ENCODE results near the gene MAP7.
"Not testable (repeated sequence)": the region's sequence is repeated elsewhere in the genome, so short reads cannot be mapped to it uniquely, and the experiment has no call there.

MAP7 gene

DNA sequence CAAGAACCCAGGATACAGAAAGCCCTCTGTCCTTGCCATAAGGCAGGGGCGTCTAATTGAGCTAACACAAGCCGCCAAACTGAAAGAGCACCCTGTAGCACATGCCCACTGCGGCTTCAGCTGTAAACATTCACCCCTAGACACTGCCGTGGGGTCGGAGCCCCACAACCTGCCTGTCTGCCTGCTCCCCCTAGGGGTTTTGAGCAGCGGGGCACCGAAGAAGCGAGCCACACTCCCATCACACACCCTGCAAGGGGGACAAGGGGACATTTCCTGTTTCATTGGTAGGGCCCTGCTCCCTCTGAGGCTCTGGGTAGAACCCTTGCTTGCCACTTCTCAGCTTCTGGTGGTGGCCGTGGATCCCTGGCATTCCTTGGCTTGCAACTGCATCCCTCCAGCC, 215.4 kb downstream of the MAP7 start:
- no peak for DNase-seq (ENCODE audit: low read depth)

- no peak for DNase-seq (ENCODE audit: low read depth)
Measured at GRCh38 chr6:136334465-136334846, 215.8 kb downstream of the MAP7 start.

- DNase-seq (ENCODE audit: low read depth) = no peak
Measured at GRCh38 chr6:136333824-136334464, 216.3 kb downstream of the MAP7 start.

- no peak for DNase-seq (ENCODE audit: low read depth)
Measured at GRCh38 chr6:136331461-136331860, 218.8 kb downstream of the MAP7 start.

GRCh38 chr6:136330634-136331033, 219.6 kb downstream of the MAP7 start:
- DNase-seq (ENCODE audit: low read depth) = no peak

DNA sequence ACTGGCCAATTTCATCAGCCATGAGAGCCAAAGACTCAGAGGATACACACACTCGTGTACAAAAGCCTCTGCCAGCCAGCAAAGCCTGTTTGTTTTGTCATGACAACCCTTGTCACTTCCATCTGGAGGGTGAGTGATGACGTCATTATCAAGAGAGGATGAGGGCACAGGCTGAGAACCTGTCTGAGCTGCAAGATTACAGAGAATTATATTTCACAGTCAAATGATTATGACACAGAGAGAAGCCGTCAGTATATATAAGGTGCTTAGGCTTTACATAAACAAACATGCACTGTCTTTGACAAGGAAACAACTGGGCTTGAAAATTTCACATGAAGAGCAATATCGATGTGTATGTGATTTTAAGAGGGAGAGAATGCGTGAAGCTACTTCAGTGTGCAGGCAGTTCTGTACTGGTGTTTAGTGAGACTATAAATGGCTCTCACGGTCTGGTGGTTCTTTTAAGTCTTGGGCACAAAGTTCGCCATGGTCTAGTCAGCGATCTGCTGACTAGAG, 224.1 kb downstream of the MAP7 start:
- no peak for DNase-seq (ENCODE audit: low read depth)

- no peak for DNase-seq (ENCODE audit: low read depth)
Measured at GRCh38 chr6:136324686-136325380, 225.4 kb downstream of the MAP7 start.

- DNase-seq (ENCODE audit: low read depth) = no peak
Measured at GRCh38 chr6:136323431-136324112, 226.7 kb downstream of the MAP7 start.

DNA sequence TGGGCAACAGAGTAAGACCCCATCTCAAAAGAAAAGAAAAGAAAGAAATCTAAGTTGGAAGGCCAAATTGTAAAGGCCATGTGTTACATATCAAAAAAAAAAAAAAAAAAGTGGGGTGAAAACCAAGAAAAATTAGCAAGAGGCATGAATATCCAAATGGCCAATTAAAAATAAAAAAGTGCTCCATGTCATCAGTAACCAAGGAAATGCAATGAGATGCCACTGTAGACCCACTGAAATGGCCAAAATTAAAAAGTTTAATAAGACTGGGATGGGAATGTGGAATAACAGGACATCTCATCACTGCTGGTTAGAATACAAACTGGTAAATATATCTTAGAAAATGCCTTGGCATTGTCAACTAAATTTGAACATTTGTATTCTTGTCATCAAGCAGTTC, 230.5 kb downstream of the MAP7 start:
- no peak for DNase-seq (ENCODE audit: low read depth)

- no peak for DNase-seq (ENCODE audit: low read depth)
Measured at GRCh38 chr6:136318676-136319075, 231.5 kb downstream of the MAP7 start.

DNA sequence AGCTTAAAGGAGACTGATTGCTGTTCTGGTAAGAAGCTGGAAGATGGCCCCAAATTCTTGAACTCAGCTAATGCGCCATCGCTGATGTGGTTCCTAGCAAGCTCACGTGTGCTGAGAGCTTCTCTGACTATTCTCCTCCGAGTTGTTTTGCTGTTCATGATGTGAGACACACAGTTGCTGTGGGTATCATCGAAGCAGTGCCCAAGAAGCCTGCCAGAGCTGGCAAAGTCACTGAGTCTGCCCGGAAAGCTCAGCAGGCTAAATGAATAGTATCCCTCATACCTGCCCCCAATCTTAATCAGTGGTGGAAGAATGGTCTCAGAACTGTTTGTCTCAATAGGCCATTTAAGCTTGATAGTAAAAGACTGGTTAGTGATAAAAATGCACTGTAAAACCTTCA, 232.3 kb downstream of the MAP7 start:
- DNase-seq (ENCODE audit: low read depth) = no peak

DNA sequence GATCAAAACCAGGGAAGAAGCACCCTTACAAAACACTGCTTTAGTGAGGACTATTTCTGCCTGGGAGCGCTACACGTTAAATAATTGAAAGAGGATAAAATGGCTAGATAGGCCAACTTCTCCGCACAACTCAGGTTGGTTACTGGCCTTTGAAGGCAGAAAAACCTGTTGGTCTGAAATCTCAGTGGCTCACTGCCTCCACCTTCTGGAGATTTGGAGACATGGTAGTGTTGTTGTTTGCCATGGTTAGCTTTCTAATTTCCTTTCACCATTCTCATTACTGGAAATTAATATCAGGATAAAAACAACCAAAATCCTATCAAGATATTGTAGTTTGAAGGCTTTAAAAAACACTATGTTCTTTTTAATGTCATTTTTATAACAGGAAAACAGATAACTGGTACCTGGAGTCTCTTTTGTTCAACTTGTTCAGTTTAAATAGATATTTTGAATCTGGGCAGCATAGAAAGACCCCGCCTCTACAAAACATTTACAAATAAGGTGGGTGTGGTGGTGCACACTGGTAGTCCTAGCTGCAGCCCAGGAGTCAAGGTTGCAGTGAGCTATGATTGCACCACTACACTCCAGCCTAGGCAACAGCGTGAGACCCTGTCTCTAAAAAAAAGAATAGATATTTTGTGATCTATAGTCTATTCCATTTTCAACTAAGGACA, 233.1 kb downstream of the MAP7 start:
- peak; percentile 11 for DNase-seq (ENCODE audit: low read depth)

DNA sequence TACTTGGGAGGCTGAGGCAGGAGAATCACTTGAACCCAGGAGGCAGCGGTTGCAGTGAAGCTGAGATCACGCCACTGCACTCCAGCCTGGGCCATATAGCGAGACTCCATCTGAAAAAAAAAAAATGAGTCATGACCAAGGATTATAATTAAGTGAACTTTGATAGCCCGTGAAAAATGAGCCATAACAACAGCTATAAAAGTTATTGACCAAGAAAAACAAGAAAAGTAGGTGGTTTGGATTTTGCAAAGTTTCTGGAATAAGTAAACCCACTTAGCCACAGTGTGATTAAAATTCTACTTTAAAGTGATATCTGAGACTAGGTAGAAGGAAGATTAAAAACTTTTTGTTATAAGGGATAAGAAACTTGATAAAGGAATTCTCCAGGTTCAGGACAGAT, 234.6 kb downstream of the MAP7 start:
- DNase-seq (ENCODE audit: low read depth) = no peak

- no peak for DNase-seq (ENCODE audit: low read depth)
Measured at GRCh38 chr6:136312975-136313374, 237.2 kb downstream of the MAP7 start.

- no peak for DNase-seq (ENCODE audit: low read depth)
Measured at GRCh38 chr6:136309729-136310311, 240.4 kb downstream of the MAP7 start.

DNA sequence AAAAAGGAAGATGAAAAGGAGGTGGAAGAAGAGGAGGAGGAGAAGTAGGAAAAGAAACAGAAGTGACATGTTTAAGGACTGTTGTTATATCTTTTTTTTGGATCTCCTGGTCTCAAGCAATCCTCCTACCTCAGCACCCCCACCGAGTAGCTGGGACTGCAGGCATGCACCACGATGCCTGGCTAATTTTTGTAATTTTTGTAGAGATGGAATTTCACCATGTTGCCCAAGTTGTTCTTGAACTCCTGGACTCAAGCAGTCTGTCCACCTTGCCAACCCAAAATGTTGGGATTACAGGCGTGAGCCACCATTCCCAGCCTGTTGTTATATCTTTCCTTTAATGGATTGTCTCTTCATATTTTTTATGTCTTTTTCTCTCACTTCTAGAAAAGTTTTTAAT, 241.1 kb downstream of the MAP7 start:
- no peak for DNase-seq (ENCODE audit: low read depth)

- DNase-seq (ENCODE audit: low read depth) = not testable (repeated sequence)
Measured at GRCh38 chr6:136308469-136308868, 241.8 kb downstream of the MAP7 start.

DNA sequence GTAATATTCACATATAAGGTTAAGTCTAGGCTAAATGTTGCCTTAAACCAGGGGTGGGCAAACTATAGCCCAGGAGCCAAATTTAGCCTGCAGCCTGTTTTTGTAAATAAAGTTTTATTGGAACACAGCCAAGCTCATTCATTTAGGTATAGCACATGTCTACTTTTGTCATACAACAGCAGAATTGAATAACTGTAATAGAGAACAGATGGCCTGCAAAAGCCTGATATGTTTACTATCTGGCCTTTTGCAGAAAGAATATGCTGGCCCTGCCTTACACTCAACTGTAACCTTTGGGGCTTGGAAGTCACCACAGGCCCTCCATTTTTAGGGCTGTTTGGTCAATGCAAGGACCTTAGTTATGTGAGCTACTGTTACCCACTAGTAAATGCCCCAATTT, 242.9 kb downstream of the MAP7 start:
- no peak for DNase-seq (ENCODE audit: low read depth)

DNA sequence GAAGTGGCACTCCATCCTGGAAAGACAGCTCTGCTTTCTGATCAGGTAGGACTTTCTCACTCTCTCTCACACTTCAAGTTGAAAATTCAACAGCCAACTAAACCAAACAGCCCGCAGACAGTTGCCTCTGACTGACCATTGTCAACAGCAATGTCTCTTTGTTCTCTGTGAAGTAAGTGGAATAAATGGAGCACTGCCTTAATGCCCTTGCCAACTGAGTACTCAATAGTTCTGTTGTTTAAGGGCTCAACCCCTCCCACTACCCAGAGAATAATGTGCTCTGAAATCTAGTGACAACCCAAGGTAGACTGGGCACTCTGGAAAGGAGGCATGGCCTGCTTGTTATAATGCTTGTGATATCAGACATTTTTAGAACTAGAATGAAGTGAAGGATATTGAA, 243.8 kb downstream of the MAP7 start:
- DNase-seq (ENCODE audit: low read depth) = no peak

GRCh38 chr6:136304410-136304809, 245.8 kb downstream of the MAP7 start:
- no peak for DNase-seq (ENCODE audit: low read depth)

DNA sequence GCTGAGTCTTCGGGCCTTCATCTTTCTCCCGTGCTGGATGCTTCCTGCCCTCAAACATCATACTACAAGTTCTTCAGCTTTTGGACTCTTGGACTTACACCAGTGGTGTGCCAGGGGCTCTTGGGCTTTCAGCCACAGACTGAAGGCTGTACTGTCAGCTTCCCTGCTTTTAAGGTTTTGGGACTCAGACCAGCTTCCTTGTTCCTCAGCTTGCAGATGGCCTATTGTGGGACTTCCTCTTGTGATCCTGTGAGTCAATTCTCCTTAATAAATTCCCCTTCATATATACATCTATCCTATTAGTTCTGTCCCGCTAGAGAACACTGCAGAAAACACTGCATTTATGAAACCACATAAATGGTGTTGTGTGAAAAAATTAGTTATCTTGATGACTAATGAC, 246.7 kb downstream of the MAP7 start:
- DNase-seq (ENCODE audit: low read depth) = no peak

DNA sequence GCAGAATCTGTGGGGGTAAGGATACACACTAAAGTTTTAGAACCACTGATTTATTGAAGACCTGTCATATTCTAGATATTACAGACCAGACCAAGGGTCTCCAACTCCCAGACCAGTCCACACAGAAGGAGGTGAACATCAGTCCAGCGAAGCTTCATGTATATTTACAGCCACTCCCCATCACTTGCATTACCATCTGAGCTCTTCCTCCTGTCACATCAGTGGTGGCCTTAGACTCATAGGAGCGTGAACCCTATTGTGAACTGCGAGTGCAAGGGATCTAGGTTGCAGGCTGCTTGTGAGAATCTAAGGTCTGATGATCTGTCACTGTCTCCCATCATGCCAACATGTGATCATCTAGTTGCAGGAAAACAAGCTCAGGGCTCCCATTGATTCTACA, 255.6 kb downstream of the MAP7 start:
- no peak for DNase-seq (ENCODE audit: low read depth)
